NCI-H748 (cell line): ENCODE results near the gene IFNL4.

ENCODE experiments used
- DNase-seq: peaks from one replicate; lab custom pipeline; 2025; ENCODE audit not compliant: unreplicated experiment; lab: John Stamatoyannopoulos, UW

Gene IFNL4

GRCh38 chr19:39196860-39197562, 51.6 kb downstream of the IFNL4 start, which contains the start of gene NCCRP1:
Gene NCCRP1, plus strand, starts transcription at chr19:39196964. Its CDS starts 19 bp downstream, at chr19:39196983.
- no peak for DNase-seq

DNA sequence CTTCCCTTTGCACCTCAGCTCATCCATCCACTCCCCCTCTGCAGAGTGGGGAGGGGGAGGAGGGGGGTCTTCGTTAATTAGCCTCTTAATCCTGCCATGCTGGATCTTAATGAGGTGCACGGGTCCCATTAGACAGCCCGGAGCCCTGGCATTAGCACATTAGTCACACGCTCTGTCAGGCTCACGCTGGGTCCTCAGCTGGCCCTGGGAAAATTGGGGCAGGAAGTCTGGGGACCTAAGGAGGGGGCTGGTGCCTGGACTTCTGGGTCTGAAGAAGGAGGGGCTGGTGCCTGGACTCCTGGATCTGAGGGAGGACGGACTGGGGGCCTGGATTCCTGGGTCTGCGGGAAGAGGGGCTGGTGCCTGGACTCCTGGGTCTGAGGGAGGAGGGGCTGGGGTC, 52.3 kb downstream of the IFNL4 start:
- DNase-seq: no peak
